ENCODE data around the gene CCDC137. TPM values are rescaled to one million over a fixed set of nuclear protein-coding genes. Genes with fewer than 3 reads are reported as not detected.

Gene CCDC137
- total and polyA plus RNA-seq, 5 donors from 2014 or later, result 10.2 to 30.4 (median 12.4) TPM

GRCh38 chr17:81701288-81702071, 34.9 kb downstream of the CCDC137 start:
- Histone ChIP-seq H3K4me1 (ENCODE audit: control insufficient read depth, insufficient read depth, low read length, poor library complexity, severe bottlenecking) (peaks cover 35% of the 10 kb centered on the region), H3K4me3 (ENCODE audit: low read depth, low read length) (no peak overlapping the region), H3K36me3 (ENCODE audit: control insufficient read depth, insufficient read depth, low read length) (peaks cover 24% of the 10 kb centered on the region), H3K9me3 (ENCODE audit: control insufficient read depth in 2 of 2, low read length in 2 of 2) (no peaks in the 10 kb centered on the region), H3K27ac (ENCODE audit: insufficient read depth, low read length, poor library complexity, severe bottlenecking) (peak overlapping the region; percentile 47), H3K27me3 (ENCODE audit: control insufficient read depth, insufficient read depth, low read length) (no peaks in the 10 kb centered on the region)
- Mint-ChIP-seq H3K4me3 (peak overlapping the region; percentile 63 to 94 (median 90)), H3K9me3 (no peaks in the 10 kb centered on the region), H3K27me3 (no peaks in the 10 kb centered on the region), H3K27ac (peak overlapping the region in 1 of 3 donors; percentile 14), H3K4me1 (peaks cover 0 to 44% (median 6%) of the 10 kb centered on the region in 4 donors), H3K36me3 (peaks cover 16% of the 10 kb centered on the region)
- DNase-seq (no peak), ATAC-seq (ENCODE audit: low read depth in 2 of 2) (no peak)

- peak; percentile 85 to 92 (median 85) for DNase-seq
- no peaks in the 10 kb centered on the region for H3K27me3 Mint-ChIP-seq
- H3K27ac ChIP-seq (ENCODE audit: insufficient read depth, low read length, poor library complexity, severe bottlenecking), result peak within 1 kb of the TSS; percentile 92
- H3K4me1 Mint-ChIP-seq, result peaks cover 0 to 44% (median 6%) of the 10 kb centered on the region in 4 donors
- peaks cover 14% of the 10 kb centered on the region for H3K36me3 ChIP-seq (ENCODE audit: control insufficient read depth, insufficient read depth, low read length)
- H3K4me1 ChIP-seq (ENCODE audit: control insufficient read depth, insufficient read depth, low read length, poor library complexity, severe bottlenecking), result peaks cover 35% of the 10 kb centered on the region
- peak within 1 kb of the TSS; percentile 89 to 96 (median 93) for H3K4me3 Mint-ChIP-seq
- no peaks in the 10 kb centered on the region for H3K27me3 ChIP-seq (ENCODE audit: control insufficient read depth, insufficient read depth, low read length)
- peak within 1 kb of the TSS; percentile 87 to 96 (median 90) for H3K27ac Mint-ChIP-seq
- H3K9me3 Mint-ChIP-seq, result no peaks in the 10 kb centered on the region
- peaks cover 16% of the 10 kb centered on the region for H3K36me3 Mint-ChIP-seq
- H3K4me3 ChIP-seq (ENCODE audit: low read depth, low read length), result peak within 1 kb of the TSS; percentile 77
- peak; percentile 91 to 94 for ATAC-seq (ENCODE audit: low read depth in 2 of 2)
- no peaks in the 10 kb centered on the region for H3K9me3 ChIP-seq (ENCODE audit: control insufficient read depth in 2 of 2, low read length in 2 of 2)
Measured at GRCh38 chr17:81702934-81703746, 36.6 kb downstream of the CCDC137 start, which contains the start of gene MRPL12. TSS of gene MRPL12 (plus strand) at chr17:81703367. CDS start at chr17:81703502, 135 bp downstream.

GRCh38 chr17:81703747-81704654, 37.5 kb downstream of the CCDC137 start:
- H3K4me3 ChIP-seq (ENCODE audit: low read depth, low read length), result peak overlapping the region; percentile 77
- Mint-ChIP-seq H3K27me3 (no peaks in the 10 kb centered on the region), H3K4me3 (peak overlapping the region; percentile 82 to 94 (median 90)), H3K27ac (peak overlapping the region in 2 of 3 donors; percentile 82 to 85), H3K9me3 (no peaks in the 10 kb centered on the region), H3K4me1 (peaks cover 0 to 44% (median 6%) of the 10 kb centered on the region in 4 donors), H3K36me3 (peaks cover 9% of the 10 kb centered on the region)
- no peaks in the 10 kb centered on the region for H3K27me3 ChIP-seq (ENCODE audit: control insufficient read depth, insufficient read depth, low read length)
- H3K4me1 ChIP-seq (ENCODE audit: control insufficient read depth, insufficient read depth, low read length, poor library complexity, severe bottlenecking), result peaks cover 35% of the 10 kb centered on the region
- ATAC-seq (ENCODE audit: low read depth in 2 of 2) (no peak), DNase-seq (peak in 1 of 3 donors; percentile 40)
- peaks cover 8% of the 10 kb centered on the region for H3K36me3 ChIP-seq (ENCODE audit: control insufficient read depth, insufficient read depth, low read length)
- H3K9me3 ChIP-seq (ENCODE audit: control insufficient read depth in 2 of 2, low read length in 2 of 2), result no peaks in the 10 kb centered on the region
- peak overlapping the region; percentile 92 for H3K27ac ChIP-seq (ENCODE audit: insufficient read depth, low read length, poor library complexity, severe bottlenecking)

- H3K9me3 Mint-ChIP-seq, result no peaks in the 10 kb centered on the region
- Histone ChIP-seq H3K9me3 (ENCODE audit: control insufficient read depth in 2 of 2, low read length in 2 of 2) (no peaks in the 10 kb centered on the region), H3K4me1 (ENCODE audit: control insufficient read depth, insufficient read depth, low read length, poor library complexity, severe bottlenecking) (peaks cover 42% of the 10 kb centered on the region), H3K4me3 (ENCODE audit: low read depth, low read length) (no peak overlapping the region), H3K27me3 (ENCODE audit: control insufficient read depth, insufficient read depth, low read length) (no peaks in the 10 kb centered on the region), H3K27ac (ENCODE audit: insufficient read depth, low read length, poor library complexity, severe bottlenecking) (no peak overlapping the region), H3K36me3 (ENCODE audit: control insufficient read depth, insufficient read depth, low read length) (peaks cover 4% of the 10 kb centered on the region)
- H3K4me3 Mint-ChIP-seq, result peak overlapping the region; percentile 19 to 85 (median 52)
- peak overlapping the region in 1 of 3 donors; percentile 91 for H3K27ac Mint-ChIP-seq
- peaks cover 7% of the 10 kb centered on the region for H3K36me3 Mint-ChIP-seq
- DNase-seq (no peak), ATAC-seq (ENCODE audit: low read depth in 2 of 2) (no peak)
- no peaks in the 10 kb centered on the region for H3K27me3 Mint-ChIP-seq
- peaks cover 0 to 46% (median 6%) of the 10 kb centered on the region in 4 donors for H3K4me1 Mint-ChIP-seq
Measured at GRCh38 chr17:81705518-81706231, 39.1 kb downstream of the CCDC137 start.

GRCh38 chr17:81706232-81706611, 39.7 kb downstream of the CCDC137 start:
- no peaks in the 10 kb centered on the region for H3K27me3 ChIP-seq (ENCODE audit: control insufficient read depth, insufficient read depth, low read length)
- no peak overlapping the region for H3K27ac ChIP-seq (ENCODE audit: insufficient read depth, low read length, poor library complexity, severe bottlenecking)
- Mint-ChIP-seq H3K4me1 (peaks cover 0 to 46% (median 6%) of the 10 kb centered on the region in 4 donors), H3K27ac (no peak overlapping the region), H3K27me3 (no peaks in the 10 kb centered on the region), H3K4me3 (peak overlapping the region; percentile 19 to 85 (median 52)), H3K9me3 (no peaks in the 10 kb centered on the region), H3K36me3 (peaks cover 7% of the 10 kb centered on the region)
- H3K36me3 ChIP-seq (ENCODE audit: control insufficient read depth, insufficient read depth, low read length), result peaks cover 4% of the 10 kb centered on the region
- H3K4me3 ChIP-seq (ENCODE audit: low read depth, low read length), result no peak overlapping the region
- H3K9me3 ChIP-seq (ENCODE audit: control insufficient read depth in 2 of 2, low read length in 2 of 2), result no peaks in the 10 kb centered on the region
- ATAC-seq (ENCODE audit: low read depth in 2 of 2) (no peak), DNase-seq (no peak)
- H3K4me1 ChIP-seq (ENCODE audit: control insufficient read depth, insufficient read depth, low read length, poor library complexity, severe bottlenecking), result peaks cover 44% of the 10 kb centered on the region

GRCh38 chr17:81706757-81707624, 40.5 kb downstream of the CCDC137 start:
- Histone ChIP-seq H3K27ac (ENCODE audit: insufficient read depth, low read length, poor library complexity, severe bottlenecking) (no peak overlapping the region), H3K27me3 (ENCODE audit: control insufficient read depth, insufficient read depth, low read length) (no peaks in the 10 kb centered on the region), H3K36me3 (ENCODE audit: control insufficient read depth, insufficient read depth, low read length) (peaks cover 4% of the 10 kb centered on the region), H3K4me3 (ENCODE audit: low read depth, low read length) (no peak overlapping the region), H3K9me3 (ENCODE audit: control insufficient read depth in 2 of 2, low read length in 2 of 2) (no peaks in the 10 kb centered on the region), H3K4me1 (ENCODE audit: control insufficient read depth, insufficient read depth, low read length, poor library complexity, severe bottlenecking) (peaks cover 42% of the 10 kb centered on the region)
- Mint-ChIP-seq H3K27ac (no peak overlapping the region), H3K4me1 (peaks cover 0 to 42% (median 5%) of the 10 kb centered on the region in 4 donors), H3K36me3 (peaks cover 7% of the 10 kb centered on the region), H3K9me3 (no peaks in the 10 kb centered on the region), H3K4me3 (peak overlapping the region in 2 of 4 donors; percentile 54 to 85), H3K27me3 (no peaks in the 10 kb centered on the region)
- DNase-seq (no peak), ATAC-seq (ENCODE audit: low read depth in 2 of 2) (no peak)
